GM18858 (cell line): ENCODE results near the gene ARHGAP28.

Experiments
- ATAC-seq: cut with Tn5 transposase; IDR thresholded peaks from one replicate; pipeline ENCODE4 v1.9.1; 2021; ENCODE audit not compliant: unreplicated experiment

The ARHGAP28 gene

GRCh38 chr18:6731222-6731596, 1.7 kb downstream of the ARHGAP28 start:
- no peak for ATAC-seq

- ATAC-seq = no peak
Measured at GRCh38 chr18:6732952-6733351, 3.4 kb downstream of the ARHGAP28 start.

GRCh38 chr18:6733758-6734157, 4.2 kb downstream of the ARHGAP28 start:
- ATAC-seq = no peak

- no peak for ATAC-seq
Measured at GRCh38 chr18:6734726-6735430, 5.4 kb downstream of the ARHGAP28 start.

GRCh38 chr18:6737833-6738232, 8.3 kb downstream of the ARHGAP28 start:
- no peak for ATAC-seq

GRCh38 chr18:6738622-6739021, 9.1 kb downstream of the ARHGAP28 start:
- no peak for ATAC-seq

GRCh38 chr18:6741232-6741663, 11.7 kb downstream of the ARHGAP28 start:
- no peak for ATAC-seq

- ATAC-seq = no peak
Measured at GRCh38 chr18:6741786-6742185, 12.3 kb downstream of the ARHGAP28 start.

- ATAC-seq = no peak
Measured at GRCh38 chr18:6743999-6744398, 14.5 kb downstream of the ARHGAP28 start.

- ATAC-seq = no peak
Measured at GRCh38 chr18:6744816-6745455, 15.4 kb downstream of the ARHGAP28 start.

GRCh38 chr18:6745504-6746031, 16.1 kb downstream of the ARHGAP28 start:
- no peak for ATAC-seq

- no peak for ATAC-seq
Measured at GRCh38 chr18:6746386-6746960, 17.0 kb downstream of the ARHGAP28 start.

GRCh38 chr18:6747646-6748045, 18.1 kb downstream of the ARHGAP28 start:
- no peak for ATAC-seq

- ATAC-seq = no peak
Measured at GRCh38 chr18:6748241-6748640, 18.7 kb downstream of the ARHGAP28 start.

GRCh38 chr18:6750411-6750810, 20.9 kb downstream of the ARHGAP28 start:
- ATAC-seq = no peak

- ATAC-seq = no peak
Measured at GRCh38 chr18:6751222-6751621, 21.7 kb downstream of the ARHGAP28 start.

GRCh38 chr18:6752202-6752860, 22.8 kb downstream of the ARHGAP28 start:
- ATAC-seq = no peak

GRCh38 chr18:6755107-6755506, 25.6 kb downstream of the ARHGAP28 start:
- ATAC-seq = no peak

- no peak for ATAC-seq
Measured at GRCh38 chr18:6757931-6758330, 28.4 kb downstream of the ARHGAP28 start.

GRCh38 chr18:6759579-6759978, 30.1 kb downstream of the ARHGAP28 start:
- ATAC-seq = no peak

GRCh38 chr18:6763524-6763923, 34.0 kb downstream of the ARHGAP28 start:
- no peak for ATAC-seq

GRCh38 chr18:6764382-6764781, 34.9 kb downstream of the ARHGAP28 start:
- ATAC-seq = no peak
